Measurements from ENCODE around the gene GPX3. TPM values are rescaled to one million over a fixed set of nuclear protein-coding genes. Genes with fewer than 3 reads are reported as not detected.

The GPX3 gene
- total and polyA plus RNA-seq, 2 of the 13 experiments (the other 11 are each of a cell fraction or from before 2014, with no cell fraction given): 33.8 to 1,892 TPM

GRCh38 chr5:151014680-151015343 is 5.6 kb upstream of the GPX3 start:
- Histone ChIP-seq H3K4me3 (replicated peaks in 1 of 3; ENCODE audit: insufficient read depth in 1 of 3, low read depth in 2 of 3, low read length in 3 of 3) (peak overlapping the region in 1 of 3 experiments; percentile 1; a peak in 1 of 6 replicates), H3K79me2 (ENCODE audit: insufficient read depth, low read length) (no peaks in the 10 kb centered on the region), H3K27me3 (ENCODE audit: control insufficient read depth in 1 of 2, insufficient read depth in 2 of 2, low read length in 2 of 2) (no peaks in the 10 kb centered on the region), H3K9ac (ENCODE audit: insufficient read depth, low read depth, low read length) (no peak overlapping the region), H3K36me3 (replicated peaks in 1 of 2; ENCODE audit: control insufficient read depth in 1 of 2, insufficient read depth in 2 of 2, low read length in 2 of 2) (no peaks in the 10 kb centered on the region), H3K4me1 (ENCODE audit: insufficient read depth, low read length) (peaks cover 99% of the 10 kb centered on the region), H3K4me2 (ENCODE audit: low read depth, low read length) (peak overlapping the region; percentile 39), H3K27ac (ENCODE audit: extremely low read length, insufficient read depth, low read length) (peak overlapping the region; percentile 32), H3K9me3 (ENCODE audit: low read length) (no peaks in the 10 kb centered on the region), H2AFZ (ENCODE audit: low read length) (no peak overlapping the region), H4K20me1 (ENCODE audit: insufficient read depth, low read length) (no peaks in the 10 kb centered on the region)
- ATAC-seq (peak; percentile 55), FAIRE-seq (peak; percentile 36), DNase-seq (ENCODE audit: low spot score) (peak; percentile 71)
- POLR2A ChIA-PET: no interaction called here
- 50% methylated on average over 3 of the region's 4 CpGs for WGBS (ENCODE audit: low lambda C conversion rate)
- no TSS peak for BruUV-seq (replicated peaks)
- CTCF ChIA-PET (ENCODE audit: low intra/inter-chr PET ratio, low total read pairs): no interaction called here
- intact Hi-C loops (cut with micrococcal nuclease; ENCODE audit: unreplicated experiment): no loop called here
- in situ Hi-C loops (cut with HindIII; ENCODE audit: extremely low pct_ligation_motif_present, low pct_unique_long_range_greater_than_20kb): no loop called here
- TF ChIP-seq ISL2 (CRISPR knock-in tag; IDR thresholded peaks at IDR 0.05) (no peak), AGO2 (optimal IDR thresholded peaks at IDR 0.05; ENCODE audit: low read depth, low read length) (no peak), ZNF350 (CRISPR knock-in tag; IDR thresholded peaks at IDR 0.05; ENCODE audit: borderline replicate concordance, low read depth) (no peak), ZBTB7B (CRISPR knock-in tag; IDR thresholded peaks at IDR 0.05) (no peak), SP140L (CRISPR knock-in tag; IDR thresholded peaks at IDR 0.05; ENCODE audit: borderline replicate concordance) (no peak), ZFY (CRISPR knock-in tag; IDR thresholded peaks at IDR 0.05) (no peak), TSC22D2 (CRISPR knock-in tag; IDR thresholded peaks at IDR 0.05; ENCODE audit: borderline replicate concordance) (no peak), ZNF772 (CRISPR knock-in tag; IDR thresholded peaks at IDR 0.05) (no peak), PCBP2 (optimal IDR thresholded peaks at IDR 0.05; ENCODE audit: low read depth, low read length, poor library complexity, severe bottlenecking) (no peak), NFE2 (CRISPR knock-in tag; IDR thresholded peaks at IDR 0.05) (no peak), ONECUT2 (CRISPR knock-in tag; IDR thresholded peaks at IDR 0.05) (no peak), HNF4G (IDR thresholded peaks at IDR 0.05; ENCODE audit: borderline replicate concordance, low read depth, low read length) (0 out of 2 replicates have a peak, but pooled peaks have one; percentile 8), HNF4G (CRISPR knock-in tag; IDR thresholded peaks at IDR 0.05; ENCODE audit: borderline replicate concordance, low read depth) (peak; percentile 36; the same call in 1 of the 2 replicates), KDM5B (CRISPR knock-in tag; IDR thresholded peaks at IDR 0.05; ENCODE audit: borderline replicate concordance) (no peak), RARA (CRISPR knock-in tag; IDR thresholded peaks at IDR 0.05) (peak; percentile 80)
- TF ChIP-seq, protein P1, sequence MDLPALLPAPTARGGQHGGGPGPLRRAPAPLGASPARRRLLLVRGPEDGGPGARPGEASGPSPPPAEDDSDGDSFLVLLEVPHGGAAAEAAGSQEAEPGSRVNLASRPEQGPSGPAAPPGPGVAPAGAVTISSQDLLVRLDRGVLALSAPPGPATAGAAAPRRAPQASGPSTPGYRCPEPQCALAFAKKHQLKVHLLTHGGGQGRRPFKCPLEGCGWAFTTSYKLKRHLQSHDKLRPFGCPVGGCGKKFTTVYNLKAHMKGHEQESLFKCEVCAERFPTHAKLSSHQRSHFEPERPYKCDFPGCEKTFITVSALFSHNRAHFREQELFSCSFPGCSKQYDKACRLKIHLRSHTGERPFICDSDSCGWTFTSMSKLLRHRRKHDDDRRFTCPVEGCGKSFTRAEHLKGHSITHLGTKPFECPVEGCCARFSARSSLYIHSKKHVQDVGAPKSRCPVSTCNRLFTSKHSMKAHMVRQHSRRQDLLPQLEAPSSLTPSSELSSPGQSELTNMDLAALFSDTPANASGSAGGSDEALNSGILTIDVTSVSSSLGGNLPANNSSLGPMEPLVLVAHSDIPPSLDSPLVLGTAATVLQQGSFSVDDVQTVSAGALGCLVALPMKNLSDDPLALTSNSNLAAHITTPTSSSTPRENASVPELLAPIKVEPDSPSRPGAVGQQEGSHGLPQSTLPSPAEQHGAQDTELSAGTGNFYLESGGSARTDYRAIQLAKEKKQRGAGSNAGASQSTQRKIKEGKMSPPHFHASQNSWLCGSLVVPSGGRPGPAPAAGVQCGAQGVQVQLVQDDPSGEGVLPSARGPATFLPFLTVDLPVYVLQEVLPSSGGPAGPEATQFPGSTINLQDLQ (CRISPR knock-in tag; IDR thresholded peaks at IDR 0.05): no peak
- TF ChIP-seq, protein P2, sequence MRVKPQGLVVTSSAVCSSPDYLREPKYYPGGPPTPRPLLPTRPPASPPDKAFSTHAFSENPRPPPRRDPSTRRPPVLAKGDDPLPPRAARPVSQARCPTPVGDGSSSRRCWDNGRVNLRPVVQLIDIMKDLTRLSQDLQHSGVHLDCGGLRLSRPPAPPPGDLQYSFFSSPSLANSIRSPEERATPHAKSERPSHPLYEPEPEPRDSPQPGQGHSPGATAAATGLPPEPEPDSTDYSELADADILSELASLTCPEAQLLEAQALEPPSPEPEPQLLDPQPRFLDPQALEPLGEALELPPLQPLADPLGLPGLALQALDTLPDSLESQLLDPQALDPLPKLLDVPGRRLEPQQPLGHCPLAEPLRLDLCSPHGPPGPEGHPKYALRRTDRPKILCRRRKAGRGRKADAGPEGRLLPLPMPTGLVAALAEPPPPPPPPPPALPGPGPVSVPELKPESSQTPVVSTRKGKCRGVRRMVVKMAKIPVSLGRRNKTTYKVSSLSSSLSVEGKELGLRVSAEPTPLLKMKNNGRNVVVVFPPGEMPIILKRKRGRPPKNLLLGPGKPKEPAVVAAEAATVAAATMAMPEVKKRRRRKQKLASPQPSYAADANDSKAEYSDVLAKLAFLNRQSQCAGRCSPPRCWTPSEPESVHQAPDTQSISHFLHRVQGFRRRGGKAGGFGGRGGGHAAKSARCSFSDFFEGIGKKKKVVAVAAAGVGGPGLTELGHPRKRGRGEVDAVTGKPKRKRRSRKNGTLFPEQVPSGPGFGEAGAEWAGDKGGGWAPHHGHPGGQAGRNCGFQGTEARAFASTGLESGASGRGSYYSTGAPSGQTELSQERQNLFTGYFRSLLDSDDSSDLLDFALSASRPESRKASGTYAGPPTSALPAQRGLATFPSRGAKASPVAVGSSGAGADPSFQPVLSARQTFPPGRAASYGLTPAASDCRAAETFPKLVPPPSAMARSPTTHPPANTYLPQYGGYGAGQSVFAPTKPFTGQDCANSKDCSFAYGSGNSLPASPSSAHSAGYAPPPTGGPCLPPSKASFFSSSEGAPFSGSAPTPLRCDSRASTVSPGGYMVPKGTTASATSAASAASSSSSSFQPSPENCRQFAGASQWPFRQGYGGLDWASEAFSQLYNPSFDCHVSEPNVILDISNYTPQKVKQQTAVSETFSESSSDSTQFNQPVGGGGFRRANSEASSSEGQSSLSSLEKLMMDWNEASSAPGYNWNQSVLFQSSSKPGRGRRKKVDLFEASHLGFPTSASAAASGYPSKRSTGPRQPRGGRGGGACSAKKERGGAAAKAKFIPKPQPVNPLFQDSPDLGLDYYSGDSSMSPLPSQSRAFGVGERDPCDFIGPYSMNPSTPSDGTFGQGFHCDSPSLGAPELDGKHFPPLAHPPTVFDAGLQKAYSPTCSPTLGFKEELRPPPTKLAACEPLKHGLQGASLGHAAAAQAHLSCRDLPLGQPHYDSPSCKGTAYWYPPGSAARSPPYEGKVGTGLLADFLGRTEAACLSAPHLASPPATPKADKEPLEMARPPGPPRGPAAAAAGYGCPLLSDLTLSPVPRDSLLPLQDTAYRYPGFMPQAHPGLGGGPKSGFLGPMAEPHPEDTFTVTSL (CRISPR knock-in tag; IDR thresholded peaks at IDR 0.05; ENCODE audit: borderline replicate concordance): peak; percentile 42; the same call in 1 of the 2 replicates
